Left ventricle myocardium inferior (tissue), 1 donor: ENCODE results near the gene DNAJC6. TPM values are rescaled to one million over a fixed set of nuclear protein-coding genes. Genes with fewer than 3 reads are reported as not detected.

Experiments used
- DNase-seq: peaks from one replicate; pipeline ENCODE4 v3.0.0-alpha.2; 2020
- H3K27ac ChIP-seq: fragments of 200-600 bp; replicated peaks from 2 replicates; pipeline ENCODE4 v1.8.0; 2021
- H3K27me3 ChIP-seq: fragments of 200-600 bp; 2 replicates; pipeline ENCODE4 v1.8.0; 2021; ENCODE audit warnings: low read depth
- H3K36me3 ChIP-seq: fragments of 200-600 bp; 2 replicates; pipeline ENCODE4 v1.8.0; 2021
- H3K4me1 ChIP-seq: fragments of 200-600 bp; 2 replicates; pipeline ENCODE4 v1.8.0; 2021
- H3K4me3 ChIP-seq: fragments of 200-600 bp; 2 replicates; pipeline ENCODE4 v1.8.0; 2021; ENCODE audit warnings: mild to moderate bottlenecking, moderate library complexity
- H3K9me3 ChIP-seq: fragments of 200-600 bp; replicated peaks from 2 replicates; pipeline ENCODE4 v1.8.0; 2021
- intact Hi-C: fragments of 100-400 bp; cut with micrococcal nuclease; formaldehyde crosslinking; loops from one replicate; pipeline ENCODE4 v1.11.0; 2022
- total RNA-seq: library from RNA; stranded (reverse); fragmentation: NEBNext Ultra II Directional; extraction: Animal tissue kit (Norgen Biotek cat#: 25700); gene quantifications from one replicate; pipeline ENCODE4 v1.2.1, GENCODE V29; 2021
- TF ChIP-seq, protein P1 (sequence below): fragments of 200-600 bp; IDR thresholded peaks from 2 replicates; pipeline ENCODE4 v1.8.0; 2021; ENCODE audit warnings: antibody characterized with exemption, mild to moderate bottlenecking, borderline replicate concordance
- donor health status: DM: no; HTN: yes; CAD: no; lungs with severe emphysema.

The DNAJC6 gene
- total RNA-seq, 1 donor from 2014 or later: 4.7 TPM

DNA sequence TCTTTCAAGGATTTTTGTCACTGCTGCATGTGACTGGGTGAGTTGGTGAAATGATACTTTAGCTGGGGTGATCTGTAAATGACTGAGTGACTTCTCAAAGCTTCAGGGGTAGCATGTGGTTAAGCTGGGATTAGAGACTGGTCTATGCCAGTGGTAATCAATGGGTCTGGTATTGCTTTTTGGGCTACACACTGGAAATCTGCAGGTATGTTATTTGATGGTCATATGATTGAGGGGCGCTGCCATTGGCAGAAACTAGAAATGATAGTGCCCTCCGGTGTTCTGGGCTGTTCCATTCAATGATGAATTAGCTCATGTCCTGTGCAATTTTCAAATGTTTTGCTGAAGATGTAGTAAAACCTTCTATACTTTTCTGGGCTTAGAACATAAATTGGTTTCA, 39.7 kb upstream of the DNAJC6 start:
- H3K4me3 ChIP-seq: no peak overlapping the region
- peaks cover 21% of the 10 kb centered on the region for H3K4me1 ChIP-seq
- no peaks in the 10 kb centered on the region for H3K9me3 ChIP-seq
- H3K27ac ChIP-seq: no peak overlapping the region
- no peaks in the 10 kb centered on the region for H3K36me3 ChIP-seq
- DNase-seq: no peak
- H3K27me3 ChIP-seq: peaks cover 16% of the 10 kb centered on the region
- intact Hi-C loops: no loop called here
- TF ChIP-seq, protein P1, sequence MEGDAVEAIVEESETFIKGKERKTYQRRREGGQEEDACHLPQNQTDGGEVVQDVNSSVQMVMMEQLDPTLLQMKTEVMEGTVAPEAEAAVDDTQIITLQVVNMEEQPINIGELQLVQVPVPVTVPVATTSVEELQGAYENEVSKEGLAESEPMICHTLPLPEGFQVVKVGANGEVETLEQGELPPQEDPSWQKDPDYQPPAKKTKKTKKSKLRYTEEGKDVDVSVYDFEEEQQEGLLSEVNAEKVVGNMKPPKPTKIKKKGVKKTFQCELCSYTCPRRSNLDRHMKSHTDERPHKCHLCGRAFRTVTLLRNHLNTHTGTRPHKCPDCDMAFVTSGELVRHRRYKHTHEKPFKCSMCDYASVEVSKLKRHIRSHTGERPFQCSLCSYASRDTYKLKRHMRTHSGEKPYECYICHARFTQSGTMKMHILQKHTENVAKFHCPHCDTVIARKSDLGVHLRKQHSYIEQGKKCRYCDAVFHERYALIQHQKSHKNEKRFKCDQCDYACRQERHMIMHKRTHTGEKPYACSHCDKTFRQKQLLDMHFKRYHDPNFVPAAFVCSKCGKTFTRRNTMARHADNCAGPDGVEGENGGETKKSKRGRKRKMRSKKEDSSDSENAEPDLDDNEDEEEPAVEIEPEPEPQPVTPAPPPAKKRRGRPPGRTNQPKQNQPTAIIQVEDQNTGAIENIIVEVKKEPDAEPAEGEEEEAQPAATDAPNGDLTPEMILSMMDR: no peak

DNA sequence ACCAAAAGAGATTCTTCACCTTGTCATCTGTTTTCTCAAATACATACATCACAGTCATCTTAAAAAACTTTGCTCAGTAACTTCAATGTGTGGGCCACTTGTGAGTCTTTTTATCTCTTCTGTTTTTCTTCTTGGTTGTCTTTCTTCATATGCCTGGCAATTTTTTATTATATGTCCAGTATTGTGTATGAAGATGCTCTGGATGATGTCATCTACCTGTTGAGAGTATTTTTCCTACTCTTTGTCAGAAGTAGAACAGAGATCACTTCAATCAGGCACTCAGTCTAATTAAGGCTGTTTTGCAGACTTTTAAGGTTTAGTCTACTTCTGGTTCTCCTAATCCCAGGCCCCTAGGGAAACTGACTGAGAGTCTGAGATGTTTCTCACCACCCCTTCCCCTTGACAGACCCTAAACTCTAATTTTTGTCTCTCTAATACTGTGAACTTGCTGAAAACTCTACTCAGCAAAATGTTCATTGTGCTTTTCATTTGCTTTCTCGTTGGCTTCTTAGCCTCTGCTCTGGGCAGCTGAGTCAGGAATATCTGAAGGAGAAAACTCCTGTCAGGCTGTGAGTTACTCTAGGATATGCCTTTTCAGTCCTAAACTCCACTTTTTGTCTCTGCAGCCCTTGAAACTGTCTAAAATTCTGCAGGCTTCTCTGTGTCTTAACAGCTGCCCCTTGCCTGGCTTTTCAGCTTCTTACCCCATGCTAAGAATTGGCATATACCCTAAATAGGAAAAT, 33.0 kb upstream of the DNAJC6 start:
- no peaks in the 10 kb centered on the region for H3K9me3 ChIP-seq
- DNase-seq: no peak
- intact Hi-C loops: no loop called here

DNA sequence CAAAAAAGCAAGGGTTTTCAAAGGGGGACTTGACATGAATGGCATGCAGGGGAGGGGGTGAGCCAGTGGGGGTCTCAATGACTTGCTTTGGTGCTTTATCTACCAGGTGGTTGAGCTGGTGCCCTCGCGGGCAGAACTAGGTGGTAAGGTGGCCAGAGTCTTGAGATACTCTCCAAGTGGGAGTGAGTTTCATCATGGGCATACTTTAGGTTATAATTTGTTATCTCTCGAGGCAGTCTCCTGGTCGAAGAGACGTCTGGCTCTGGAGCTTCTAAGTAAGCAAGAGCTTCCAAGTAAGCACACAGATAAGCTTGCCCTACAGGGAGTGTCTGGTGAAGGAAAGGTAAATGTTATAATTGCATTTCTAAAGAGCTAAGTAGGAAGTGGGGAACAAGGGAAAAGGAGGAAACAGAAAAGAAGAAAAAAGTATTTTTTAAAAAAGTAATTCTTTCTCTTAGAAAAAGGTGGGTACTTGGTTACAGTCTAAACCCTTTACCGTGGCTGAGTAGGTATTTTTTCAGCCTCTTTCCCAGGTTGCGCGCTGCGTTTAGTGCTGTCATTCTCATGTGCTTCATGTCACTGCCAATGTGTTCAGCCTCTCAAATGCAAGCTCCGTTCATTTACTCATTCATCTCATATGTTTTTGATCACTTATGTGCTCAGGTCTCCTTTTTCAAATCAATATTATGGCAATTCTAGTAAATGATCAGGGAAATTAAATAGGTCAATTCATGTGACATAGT, 31.6 kb upstream of the DNAJC6 start:
- no peaks in the 10 kb centered on the region for H3K27me3 ChIP-seq
- peak overlapping the region; percentile 65 for H3K27ac ChIP-seq
- H3K4me1 ChIP-seq: peaks cover 29% of the 10 kb centered on the region
- no peak for DNase-seq
- no peaks in the 10 kb centered on the region for H3K9me3 ChIP-seq
- peak overlapping the region; percentile 39 for H3K4me3 ChIP-seq
- intact Hi-C loops: no loop called here
- TF ChIP-seq, protein P1: no peak
- H3K36me3 ChIP-seq: no peaks in the 10 kb centered on the region

More for the DNA sequence above, 33.0 kb upstream of the DNAJC6 start:
- Histone ChIP-seq H3K27me3 (no peaks in the 10 kb centered on the region), H3K4me3 (no peak overlapping the region), H3K27ac (no peak overlapping the region), H3K4me1 (peaks cover 29% of the 10 kb centered on the region), H3K36me3 (no peaks in the 10 kb centered on the region)
- TF ChIP-seq, protein P1: no peak

DNA sequence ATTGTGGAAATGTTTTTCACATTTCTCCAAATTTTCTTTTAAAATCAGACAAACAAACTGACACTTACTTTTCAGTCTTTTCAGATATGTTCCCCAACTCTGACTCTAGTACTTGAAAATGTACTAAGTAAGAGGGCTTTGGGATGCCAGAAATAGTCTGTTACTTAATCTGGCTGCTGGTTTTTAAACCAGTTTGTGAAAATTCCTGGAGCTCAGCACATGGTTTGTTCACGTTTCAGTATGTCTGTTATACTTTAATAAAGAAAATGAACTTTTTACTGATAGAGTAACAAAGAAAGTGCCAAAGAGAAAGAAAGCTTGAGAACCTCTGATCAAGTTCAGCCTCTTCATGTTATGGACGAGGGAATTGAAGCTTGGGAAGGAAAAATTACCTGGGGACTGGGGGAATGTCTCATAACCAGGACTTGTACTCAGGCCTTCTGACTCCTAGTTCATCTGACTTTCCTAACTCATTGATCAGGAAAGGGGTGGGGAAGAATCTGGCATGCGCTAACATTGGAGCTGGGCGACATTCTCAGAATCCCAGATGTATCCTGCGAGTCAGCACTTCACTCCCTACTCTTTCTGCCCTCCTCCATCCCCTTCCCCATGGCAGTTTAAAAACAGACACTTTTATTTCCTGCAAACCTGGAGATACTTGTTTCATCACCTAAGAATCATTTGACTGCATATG, 30.8 kb upstream of the DNAJC6 start:
- TF ChIP-seq, protein P1: no peak
- H3K9me3 ChIP-seq: no peaks in the 10 kb centered on the region
- intact Hi-C loops: no loop called here
- H3K36me3 ChIP-seq: no peaks in the 10 kb centered on the region
- H3K27ac ChIP-seq: peak overlapping the region; percentile 65
- H3K4me3 ChIP-seq: peak overlapping the region; percentile 39
- peaks cover 29% of the 10 kb centered on the region for H3K4me1 ChIP-seq
- DNase-seq: no peak
- H3K27me3 ChIP-seq: no peaks in the 10 kb centered on the region

DNA sequence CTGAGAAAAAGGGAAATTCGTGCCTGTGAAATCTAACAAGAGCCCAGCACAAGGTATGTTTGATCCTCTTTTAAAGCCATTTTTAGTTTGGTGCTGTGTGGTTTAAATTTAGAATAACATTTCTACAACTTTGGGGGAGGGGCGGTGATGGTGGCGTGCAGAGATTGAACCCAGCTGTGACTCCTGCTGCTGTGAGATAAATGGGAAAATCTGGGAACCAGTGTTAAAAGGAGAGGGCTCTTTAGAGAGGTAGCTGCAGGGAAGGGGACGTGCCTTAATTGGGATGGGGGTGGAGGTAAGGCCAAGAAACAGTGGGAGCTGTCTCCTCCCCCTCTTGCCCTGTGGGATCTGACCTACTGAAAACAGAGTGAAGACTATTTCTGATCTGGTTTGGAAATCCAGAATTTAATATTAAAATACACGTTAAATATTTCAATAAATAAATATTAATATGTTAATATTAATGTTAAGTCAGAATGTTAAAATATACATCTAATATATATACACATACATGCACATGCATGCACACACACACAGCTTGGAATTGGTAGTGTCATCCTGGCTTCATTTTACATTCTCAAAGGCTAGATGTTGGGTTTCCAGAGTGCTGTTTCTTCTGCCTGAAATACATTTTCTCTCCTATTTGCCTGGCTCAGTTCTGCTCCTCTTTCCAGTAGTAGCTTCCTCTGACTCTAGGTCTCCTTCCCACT, 30.1 kb upstream of the DNAJC6 start:
- no peak for DNase-seq
- Histone ChIP-seq H3K36me3 (no peaks in the 10 kb centered on the region), H3K4me3 (peak overlapping the region; percentile 39), H3K27ac (peak overlapping the region; percentile 65), H3K27me3 (no peaks in the 10 kb centered on the region), H3K9me3 (no peaks in the 10 kb centered on the region), H3K4me1 (peaks cover 29% of the 10 kb centered on the region)
- intact Hi-C loops: no loop called here
- TF ChIP-seq, protein P1: no peak
